GM13977 (cell line): ENCODE results near the gene MAGEB6.
"Not testable (repeated sequence)": the region's sequence is repeated elsewhere in the genome, so short reads cannot be mapped to it uniquely, and the experiment has no call there.

Experiments used
- DNase-seq: peaks from one replicate; pipeline ENCODE4 v3.0.0; 2012; ENCODE audit warnings: low spot score
- CTCF ChIP-seq: IDR thresholded peaks from 2 replicates; pipeline ENCODE4 v1.5.1; 2012; ENCODE audit warnings: mild to moderate bottlenecking, control low read depth; ENCODE audit not compliant: insufficient read depth; ENCODE audit errors: extremely low read depth, missing control alignments
- in situ Hi-C: fragments of 300-500 bp; cut with MboI; formaldehyde crosslinking; loops from one replicate; pipeline ENCODE4 v1.12.0; 2022; ENCODE audit warnings: low sequenced_read_pairs, low pct_unique_long_range_greater_than_20kb, mixed read lengths, inconsistent platforms; ENCODE audit not compliant: unreplicated experiment

The MAGEB6 gene

GRCh38 chrX:26192204-26192603 is at the start of gene MAGEB6:
Gene MAGEB6 (plus strand): TSS chrX:26192440. CDS start chrX:26193847, 1,407 bp downstream.
- in situ Hi-C loops = no loop called here
- no peak for TF ChIP-seq CTCF
- DNase-seq = no peak

- DNase-seq = no peak
- no peak for TF ChIP-seq CTCF
- in situ Hi-C loops = no loop called here
Observed at GRCh38 chrX:26146024-26146423, 46.2 kb upstream of the MAGEB6 start.

GRCh38 chrX:26160301-26160700 is 31.9 kb upstream of the MAGEB6 start, which contains the start of gene MAGEB6B:
Gene MAGEB6B (plus strand): TSS chrX:26160601. CDS start chrX:26160601, 0 bp downstream.
- TF ChIP-seq CTCF = no peak
- DNase-seq = no peak
- in situ Hi-C loops = no loop called here

- no peak for DNase-seq
- TF ChIP-seq CTCF = no peak
- in situ Hi-C loops = no loop called here
Observed at GRCh38 chrX:26203561-26203960, 11.3 kb downstream of the MAGEB6 start.

GRCh38 chrX:26204717-26205116 is 12.5 kb downstream of the MAGEB6 start:
- in situ Hi-C loops, DNase-seq: not testable (repeated sequence)

GRCh38 chrX:26208012-26208411 is 15.8 kb downstream of the MAGEB6 start:
- in situ Hi-C loops = no loop called here
- no peak for DNase-seq
- TF ChIP-seq CTCF = no peak

- no peak for DNase-seq
- no peak for TF ChIP-seq CTCF
- in situ Hi-C loops = no loop called here
Observed at GRCh38 chrX:26215869-26216268, 23.6 kb downstream of the MAGEB6 start, which contains the start of gene MAGEB5. Gene MAGEB5 (plus strand): TSS chrX:26216169. CDS start chrX:26217302, 1,133 bp downstream.
